Lower lobe of right lung (tissue), 2 donors: ENCODE data around the gene KRT77. TPM values are rescaled to one million over a fixed set of nuclear protein-coding genes. Genes with fewer than 3 reads are reported as not detected.

Experiments used
- ATAC-seq, 2 donors: fragments of 200-7000 bp; cut with Tn5 transposase; one replicate each; pipeline ENCODE4 v1.9.1; 2020 to 2022; ENCODE audit warnings: mild to moderate bottlenecking in 2 of 2, moderate library complexity in 2 of 2
- DNase-seq: peaks from one replicate; pipeline ENCODE4 v3.0.0-alpha.2; 2020
- H3K27ac ChIP-seq: fragments of 200-600 bp; one replicate; pipeline ENCODE4 v1.8.0; 2022
- H3K27me3 ChIP-seq: fragments of 200-600 bp; one replicate; pipeline ENCODE4 v1.8.0; 2022; ENCODE audit warnings: low read depth
- H3K36me3 ChIP-seq: fragments of 200-600 bp; one replicate; pipeline ENCODE4 v1.8.0; 2022; ENCODE audit warnings: mild to moderate bottlenecking
- H3K4me1 ChIP-seq: fragments of 200-600 bp; one replicate; pipeline ENCODE4 v1.8.0; 2022
- H3K4me3 ChIP-seq: fragments of 200-600 bp; one replicate; pipeline ENCODE4 v1.8.0; 2022; ENCODE audit warnings: mild to moderate bottlenecking
- H3K9me3 ChIP-seq: fragments of 200-600 bp; one replicate; pipeline ENCODE4 v1.8.0; 2022
- CTCF ChIP-seq: fragments of 200-600 bp; IDR thresholded peaks from one replicate; pipeline ENCODE4 v1.8.0; 2022; ENCODE audit warnings: antibody characterized with exemption, mild to moderate bottlenecking
- intact Hi-C: fragments of 100-400 bp; cut with DNase I; formaldehyde crosslinking; loops from one replicate; pipeline ENCODE4 v1.11.0; 2022
- total RNA-seq: library from RNA; stranded (reverse); fragmentation: NEBNext Ultra II Directional; extraction: Animal tissue kit (Norgen Biotek cat#: 25700); gene quantifications from one replicate; pipeline ENCODE4 v1.2.1, GENCODE V29; 2021
- donor health status: DM: no; HTN: yes; CAD: no; lungs with severe emphysema.

The KRT77 gene
- total RNA-seq, 1 donor from 2014 or later, result not detected

GRCh38 chr12:52686063-52686462 is 17.3 kb downstream of the KRT77 start:
- H3K27ac ChIP-seq, result no peak overlapping the region
- H3K36me3 ChIP-seq, result no peaks in the 10 kb centered on the region
- intact Hi-C loops, result no loop called here
- peaks cover 4% of the 10 kb centered on the region for H3K4me1 ChIP-seq
- DNase-seq (no peak), ATAC-seq (no peak)
- no peak for TF ChIP-seq CTCF
- no peaks in the 10 kb centered on the region for H3K9me3 ChIP-seq
- peaks cover 47% of the 10 kb centered on the region for H3K27me3 ChIP-seq
- no peak overlapping the region for H3K4me3 ChIP-seq

GRCh38 chr12:52685406-52685890 is 17.9 kb downstream of the KRT77 start:
- Histone ChIP-seq H3K36me3 (no peaks in the 10 kb centered on the region), H3K9me3 (no peaks in the 10 kb centered on the region), H3K4me3 (no peak overlapping the region), H3K27me3 (peaks cover 40% of the 10 kb centered on the region), H3K4me1 (no peaks in the 10 kb centered on the region), H3K27ac (no peak overlapping the region)
- ATAC-seq (no peak), DNase-seq (no peak)
- intact Hi-C loops, result no loop called here
- TF ChIP-seq CTCF, result no peak

GRCh38 chr12:52684431-52684830 is 18.9 kb downstream of the KRT77 start:
- no peak for TF ChIP-seq CTCF
- intact Hi-C loops, result no loop called here
- no peak for ATAC-seq
- Histone ChIP-seq H3K27ac (no peak overlapping the region), H3K9me3 (no peaks in the 10 kb centered on the region), H3K27me3 (peaks cover 34% of the 10 kb centered on the region), H3K36me3 (no peaks in the 10 kb centered on the region), H3K4me3 (no peak overlapping the region), H3K4me1 (no peaks in the 10 kb centered on the region)
- DNase-seq, result no peak

GRCh38 chr12:52683575-52684300 is 19.6 kb downstream of the KRT77 start:
- Histone ChIP-seq H3K4me1 (no peaks in the 10 kb centered on the region), H3K27ac (no peak overlapping the region), H3K9me3 (no peaks in the 10 kb centered on the region), H3K4me3 (no peak overlapping the region), H3K36me3 (no peaks in the 10 kb centered on the region), H3K27me3 (peaks cover 34% of the 10 kb centered on the region)
- no peak for DNase-seq
- no peak for TF ChIP-seq CTCF
- intact Hi-C loops, result no loop called here
- no peak for ATAC-seq

- Histone ChIP-seq H3K4me1 (no peaks in the 10 kb centered on the region), H3K36me3 (no peaks in the 10 kb centered on the region), H3K9me3 (no peaks in the 10 kb centered on the region), H3K27me3 (peaks cover 31% of the 10 kb centered on the region), H3K27ac (no peak overlapping the region), H3K4me3 (no peak overlapping the region)
- no peak for DNase-seq
- intact Hi-C loops, result no loop called here
- no peak for TF ChIP-seq CTCF
- ATAC-seq, result no peak
Observed at GRCh38 chr12:52682938-52683574, 20.3 kb downstream of the KRT77 start.
